ENCODE data around the gene AVP.
"Not testable (repeated sequence)": the region's sequence is repeated elsewhere in the genome, so short reads cannot be mapped to it uniquely, and the experiment has no call there.

AVP gene

DNA sequence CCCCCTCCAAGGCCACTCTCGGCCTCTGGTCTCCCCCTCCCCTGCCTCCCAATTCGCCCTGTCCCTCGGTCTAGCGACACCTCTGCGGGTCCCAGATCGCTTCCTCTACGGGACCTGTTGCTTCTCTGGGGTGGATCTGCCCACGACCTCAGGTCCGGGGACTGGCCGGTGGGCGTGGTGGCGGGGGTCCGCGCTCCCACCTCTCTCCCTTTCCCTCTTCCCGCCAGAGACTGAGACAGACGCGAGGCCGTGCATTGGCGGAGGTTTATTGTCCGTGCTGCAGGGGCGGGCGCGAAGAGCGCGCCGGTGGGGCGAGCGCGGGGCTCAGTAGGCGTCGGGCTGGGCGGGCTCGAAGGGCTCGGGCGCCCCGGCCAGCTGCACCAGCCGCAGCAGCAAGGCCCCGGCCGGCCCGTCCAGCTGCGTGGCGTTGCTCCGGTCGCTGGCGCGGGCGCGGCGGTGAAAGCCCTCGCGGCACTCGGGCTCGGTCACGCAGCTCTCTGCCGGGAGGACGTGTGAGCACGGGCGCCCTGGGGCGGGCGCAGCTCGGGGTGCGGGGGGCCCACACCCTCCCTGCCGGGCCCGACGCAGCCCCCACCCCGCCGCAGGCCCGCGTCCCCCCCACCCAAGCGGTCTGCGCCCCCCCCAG lies 2.1 kb downstream of the AVP start:
- TF ChIP-seq, protein P1, sequence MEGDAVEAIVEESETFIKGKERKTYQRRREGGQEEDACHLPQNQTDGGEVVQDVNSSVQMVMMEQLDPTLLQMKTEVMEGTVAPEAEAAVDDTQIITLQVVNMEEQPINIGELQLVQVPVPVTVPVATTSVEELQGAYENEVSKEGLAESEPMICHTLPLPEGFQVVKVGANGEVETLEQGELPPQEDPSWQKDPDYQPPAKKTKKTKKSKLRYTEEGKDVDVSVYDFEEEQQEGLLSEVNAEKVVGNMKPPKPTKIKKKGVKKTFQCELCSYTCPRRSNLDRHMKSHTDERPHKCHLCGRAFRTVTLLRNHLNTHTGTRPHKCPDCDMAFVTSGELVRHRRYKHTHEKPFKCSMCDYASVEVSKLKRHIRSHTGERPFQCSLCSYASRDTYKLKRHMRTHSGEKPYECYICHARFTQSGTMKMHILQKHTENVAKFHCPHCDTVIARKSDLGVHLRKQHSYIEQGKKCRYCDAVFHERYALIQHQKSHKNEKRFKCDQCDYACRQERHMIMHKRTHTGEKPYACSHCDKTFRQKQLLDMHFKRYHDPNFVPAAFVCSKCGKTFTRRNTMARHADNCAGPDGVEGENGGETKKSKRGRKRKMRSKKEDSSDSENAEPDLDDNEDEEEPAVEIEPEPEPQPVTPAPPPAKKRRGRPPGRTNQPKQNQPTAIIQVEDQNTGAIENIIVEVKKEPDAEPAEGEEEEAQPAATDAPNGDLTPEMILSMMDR (IDR thresholded peaks at IDR 0.05; ENCODE audit: borderline replicate concordance, control extremely low read depth, extremely low read depth, insufficient read depth, missing control alignments) = no peak
- no peak for DNase-seq (ENCODE audit: low spot score)
- in situ Hi-C loops (cut with MboI; ENCODE audit: low sequenced_read_pairs, unreplicated experiment) = no loop called here

DNA sequence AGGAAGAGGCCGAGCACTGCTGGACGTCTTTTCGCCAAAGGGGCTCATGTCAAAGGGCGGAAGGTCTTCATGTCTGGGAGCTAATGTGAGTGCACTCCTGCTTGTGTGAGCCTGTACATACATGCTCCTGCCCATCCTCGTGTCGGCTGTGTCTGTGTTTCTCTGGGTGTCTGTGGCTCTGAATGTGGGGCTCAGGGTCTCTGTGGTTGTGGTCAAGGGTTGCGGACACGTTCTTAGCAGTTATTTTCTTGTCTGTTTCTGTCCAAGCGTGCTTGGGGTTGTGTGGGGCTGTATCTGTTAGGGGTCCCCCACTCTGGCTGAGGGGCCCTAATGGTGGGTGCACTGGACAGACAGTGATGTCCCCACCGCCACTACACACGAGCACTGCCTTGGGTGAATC lies 2.9 kb downstream of the AVP start:
- in situ Hi-C loops (cut with MboI; ENCODE audit: low sequenced_read_pairs, unreplicated experiment) = no loop called here
- TF ChIP-seq, protein P1 (IDR thresholded peaks at IDR 0.05; ENCODE audit: borderline replicate concordance, control extremely low read depth, extremely low read depth, insufficient read depth, missing control alignments) = no peak
- no peak for DNase-seq (ENCODE audit: low spot score)

DNA sequence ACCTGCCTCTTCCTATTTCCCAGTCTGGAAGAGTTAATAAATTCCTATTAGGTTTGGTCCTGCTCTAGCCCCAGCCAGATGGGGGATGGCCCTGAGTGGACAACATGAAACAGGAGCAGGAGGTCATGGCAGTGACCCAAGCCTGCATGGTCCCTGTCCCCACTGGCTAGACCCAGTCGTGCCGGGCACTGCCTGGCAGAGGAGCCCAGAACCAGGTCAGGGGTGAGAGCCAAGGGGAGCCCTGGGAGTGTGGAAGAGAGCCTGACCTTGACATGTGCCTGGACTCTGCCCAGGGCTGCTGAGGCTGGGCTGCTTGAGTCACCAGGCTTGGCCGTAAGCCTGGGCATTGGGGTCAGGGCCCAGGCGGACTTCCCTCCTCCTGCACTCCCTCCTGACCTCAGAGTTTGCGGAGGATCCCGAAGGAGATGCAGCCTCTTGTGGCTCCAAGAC lies 3.6 kb downstream of the AVP start:
- TF ChIP-seq, protein P1 (IDR thresholded peaks at IDR 0.05; ENCODE audit: borderline replicate concordance, control extremely low read depth, extremely low read depth, insufficient read depth, missing control alignments) = no peak
- DNase-seq (ENCODE audit: low spot score) = no peak
- in situ Hi-C loops (cut with MboI; ENCODE audit: low sequenced_read_pairs, unreplicated experiment) = no loop called here

DNA sequence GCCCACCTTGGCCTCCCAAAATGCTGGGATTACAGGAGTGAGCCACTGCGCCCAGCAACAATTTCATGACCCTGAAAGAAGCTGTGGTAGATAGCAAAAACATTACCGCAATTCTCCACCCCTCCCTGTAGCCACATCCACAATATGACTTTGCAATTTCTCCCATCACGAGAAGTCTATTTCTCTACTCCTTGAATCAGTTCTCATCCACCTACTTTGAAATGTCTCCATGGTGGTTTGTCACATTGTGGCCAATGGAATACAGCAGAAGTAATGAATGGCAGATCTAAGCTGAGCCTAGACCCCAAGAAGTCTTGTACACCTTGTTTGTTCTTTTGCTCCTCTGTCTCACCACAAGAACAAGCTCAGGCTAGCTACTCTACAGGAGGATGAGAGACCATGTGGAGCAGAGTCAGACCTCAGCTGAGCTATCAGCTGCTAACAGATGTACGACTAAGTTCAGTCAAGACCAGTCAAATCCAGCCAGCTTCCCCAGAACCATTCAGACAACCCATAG lies 6.8 kb downstream of the AVP start:
- in situ Hi-C loops (cut with MboI; ENCODE audit: low sequenced_read_pairs, unreplicated experiment) = no loop called here
- DNase-seq (ENCODE audit: low spot score) = no peak
- TF ChIP-seq, protein P1 (IDR thresholded peaks at IDR 0.05; ENCODE audit: borderline replicate concordance, control extremely low read depth, extremely low read depth, insufficient read depth, missing control alignments) = no peak

DNA sequence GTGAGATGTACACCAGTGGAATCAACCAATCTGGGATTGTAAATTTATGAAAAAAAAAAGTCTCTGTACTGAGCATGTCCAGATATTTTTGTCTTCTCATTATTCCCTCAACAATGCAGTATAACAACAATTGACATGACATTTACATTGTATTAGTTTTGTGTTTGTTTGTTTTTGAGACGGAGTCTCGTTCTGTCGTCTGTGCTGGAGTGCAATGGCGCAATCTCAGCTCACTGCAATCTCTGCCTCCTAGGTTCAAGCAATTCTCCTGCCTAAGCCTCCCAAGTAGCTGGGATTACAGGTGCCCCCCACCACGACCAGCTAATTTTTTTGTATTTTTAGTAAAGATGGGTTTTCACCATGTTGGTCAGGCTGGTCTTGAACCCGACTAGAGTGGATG lies 9.2 kb downstream of the AVP start:
- in situ Hi-C loops (cut with MboI; ENCODE audit: low sequenced_read_pairs, unreplicated experiment); DNase-seq (ENCODE audit: low spot score): not testable (repeated sequence)

DNA sequence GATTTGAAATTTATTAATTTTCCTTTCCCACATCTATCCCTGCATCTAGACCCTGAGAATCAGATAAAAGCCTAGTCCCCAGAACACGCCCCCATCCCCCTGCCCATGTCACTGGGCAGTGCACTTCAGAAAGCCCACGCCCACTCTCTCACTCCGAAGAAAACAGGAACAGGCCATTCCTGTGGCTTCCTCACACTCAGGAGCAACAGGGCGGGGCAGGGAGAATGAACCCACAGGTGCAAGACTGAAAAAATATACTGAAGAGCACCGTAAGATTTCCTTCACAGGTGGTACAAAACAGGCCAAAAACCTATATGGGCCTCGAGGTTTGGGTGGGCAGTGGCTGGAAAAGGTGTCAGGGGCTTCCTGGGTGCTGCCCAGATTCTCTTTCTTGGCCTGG lies 9.7 kb downstream of the AVP start:
- in situ Hi-C loops (cut with MboI; ENCODE audit: low sequenced_read_pairs, unreplicated experiment) = no loop called here
- DNase-seq (ENCODE audit: low spot score) = no peak
- TF ChIP-seq, protein P1 (IDR thresholded peaks at IDR 0.05; ENCODE audit: borderline replicate concordance, control extremely low read depth, extremely low read depth, insufficient read depth, missing control alignments) = no peak

DNA sequence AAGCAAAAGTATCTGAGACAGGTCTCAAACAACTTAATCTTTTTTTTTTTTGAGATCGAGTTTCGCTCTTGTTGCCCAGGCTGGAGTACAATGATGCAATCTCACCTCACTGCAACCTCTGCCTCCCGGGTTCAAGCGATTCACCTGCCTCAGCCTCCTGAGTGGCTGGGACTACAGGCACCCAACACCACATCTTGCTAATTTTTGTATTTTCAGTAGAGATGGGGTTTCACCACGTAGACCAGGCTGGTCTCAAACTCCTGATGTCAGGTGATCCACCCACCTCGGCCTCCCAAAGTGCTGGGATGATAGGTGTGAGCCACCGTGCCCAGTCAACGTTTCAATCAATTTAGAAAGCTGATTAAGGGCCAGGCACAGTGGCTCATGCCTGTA lies 11.3 kb downstream of the AVP start:
- in situ Hi-C loops (cut with MboI; ENCODE audit: low sequenced_read_pairs, unreplicated experiment); DNase-seq (ENCODE audit: low spot score): not testable (repeated sequence)
